Activated CD8-positive, alpha-beta memory T cell treated with anti-CD3 and anti-CD28 coated beads, Interleukin-2, amount 50 U/mL, for 24 hours (primary cell): ENCODE data around the gene TEDC2.
"Not testable (repeated sequence)": the region's sequence is repeated elsewhere in the genome, so short reads cannot be mapped to it uniquely, and the experiment has no call there.

Experiments used
- DNase-seq: peaks from one replicate; pipeline ENCODE4 v3.0.0-alpha.2; 2020; ENCODE audit errors: extremely low read depth

TEDC2 gene

GRCh38 chr16:2438121-2438520 lies 21.8 kb upstream of the TEDC2 start:
- DNase-seq, result no peak

DNA sequence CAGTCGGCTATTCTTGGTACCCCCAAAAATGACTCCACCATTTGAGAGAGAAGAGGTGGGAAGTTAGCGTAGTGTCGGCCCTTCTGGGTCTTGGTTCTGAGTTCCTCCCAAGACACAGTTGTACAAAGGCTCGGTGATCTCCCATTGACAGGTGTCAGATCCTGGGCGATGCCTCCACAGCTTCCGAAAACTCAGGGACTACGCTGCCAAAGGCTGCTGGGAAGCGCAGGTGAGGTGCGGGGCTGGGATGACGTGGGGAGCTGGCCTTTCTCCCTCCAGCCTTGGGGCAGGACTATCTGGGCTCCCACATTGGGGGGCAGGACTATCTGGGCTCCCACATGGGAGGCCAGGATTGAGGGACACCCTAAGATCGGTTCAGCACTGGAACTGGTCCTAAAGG lies 20.3 kb upstream of the TEDC2 start:
- no peak for DNase-seq

DNA sequence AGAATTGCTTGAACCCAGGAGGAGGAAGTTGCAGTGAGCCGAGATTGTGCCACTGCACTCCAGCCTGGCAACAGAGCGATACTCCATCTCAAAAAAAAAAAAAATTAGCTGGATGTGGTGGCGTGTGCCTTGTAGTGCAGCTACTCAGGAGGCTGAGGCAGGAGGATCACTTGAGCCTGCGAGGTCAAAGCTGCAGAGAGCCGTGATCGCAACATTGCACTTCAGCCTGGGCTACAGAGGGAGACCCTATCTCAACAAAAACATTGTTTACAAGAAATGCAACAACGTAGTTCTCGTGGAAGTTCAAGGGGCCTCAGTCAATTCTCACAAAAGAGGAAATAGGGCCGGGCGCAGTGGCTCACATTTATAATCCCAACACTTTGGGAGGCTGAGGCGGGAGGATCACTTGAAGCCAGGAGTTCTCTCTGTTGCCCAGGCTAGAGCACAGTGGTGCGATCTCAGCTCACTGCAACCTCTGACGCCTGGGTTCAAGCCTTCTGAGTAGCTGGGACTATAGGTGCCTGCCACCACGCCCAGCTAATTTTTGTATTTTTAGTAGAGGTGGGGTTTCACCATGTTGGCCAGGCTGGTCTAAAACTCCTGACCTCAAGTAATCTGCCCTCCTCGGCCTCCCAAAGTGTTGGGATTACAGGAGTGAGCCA lies 18.6 kb upstream of the TEDC2 start:
- not testable (repeated sequence) for DNase-seq

DNA sequence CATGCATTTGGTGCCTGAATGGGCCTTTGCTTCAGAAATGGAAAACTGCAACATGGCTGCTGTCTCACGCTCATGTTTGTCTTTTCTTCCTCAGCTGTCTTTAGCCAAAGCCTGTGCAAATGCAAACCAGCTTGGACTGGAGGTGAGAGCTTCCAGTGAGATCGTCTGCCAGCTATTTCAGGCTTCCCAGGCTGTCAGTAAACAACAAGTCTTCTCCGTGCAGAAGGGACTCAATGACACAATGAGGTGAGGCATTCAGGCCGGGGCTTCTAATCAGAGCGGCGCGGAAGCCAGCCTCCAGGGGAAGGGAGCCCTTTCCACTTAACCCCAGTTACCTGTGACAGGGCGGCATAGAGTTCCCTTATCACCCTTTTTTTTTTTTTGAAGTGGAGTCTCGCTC lies 16.4 kb upstream of the TEDC2 start:
- DNase-seq, result no peak

GRCh38 chr16:2447920-2448583 lies 11.9 kb upstream of the TEDC2 start:
- DNase-seq, result no peak

GRCh38 chr16:2449118-2449517 lies 10.8 kb upstream of the TEDC2 start:
- DNase-seq, result no peak

DNA sequence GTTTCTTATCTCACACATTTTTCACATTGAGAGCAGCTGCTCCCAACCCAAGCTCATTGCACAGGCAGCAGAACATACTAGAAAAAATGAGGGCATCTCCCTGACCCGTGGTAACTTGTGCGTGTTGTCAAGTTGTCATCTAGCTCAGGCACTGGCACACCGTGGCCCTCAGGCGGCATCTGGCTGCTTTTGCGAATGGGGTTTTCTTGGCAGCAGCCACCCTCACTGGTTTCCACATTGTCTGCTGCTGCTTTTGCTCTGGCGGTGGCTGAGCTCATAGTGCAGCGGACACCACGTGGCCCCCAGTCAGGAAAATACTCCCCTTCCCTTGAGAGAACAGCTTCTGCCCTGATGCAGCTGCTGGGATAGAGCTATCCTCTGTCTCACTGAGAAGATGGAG lies 9.4 kb upstream of the TEDC2 start:
- no peak for DNase-seq

DNA sequence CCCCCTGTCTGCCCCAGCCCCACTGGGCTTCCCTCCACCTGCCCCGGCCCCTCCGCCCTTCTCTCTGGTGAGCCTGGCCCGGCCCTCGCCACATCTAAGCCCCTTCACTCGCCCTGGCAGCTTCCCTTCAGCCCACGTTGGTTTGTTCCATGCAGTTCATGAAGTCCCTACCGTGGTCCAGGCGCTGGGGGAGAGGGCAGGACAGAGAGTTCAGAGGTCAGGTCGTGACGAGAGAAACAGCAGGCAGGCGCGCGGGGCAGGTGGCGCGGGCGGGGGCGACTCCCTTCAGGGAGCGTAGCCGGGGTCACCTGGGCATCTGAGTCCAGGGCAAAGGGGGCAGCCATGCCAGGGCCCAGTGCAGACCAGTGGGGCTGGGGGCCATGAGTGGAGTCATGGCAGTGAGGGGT lies 8.9 kb upstream of the TEDC2 start:
- no peak for DNase-seq

GRCh38 chr16:2451851-2452320 lies 8.0 kb upstream of the TEDC2 start:
- DNase-seq, result no peak

GRCh38 chr16:2452650-2453049 lies 7.3 kb upstream of the TEDC2 start:
- no peak for DNase-seq

DNA sequence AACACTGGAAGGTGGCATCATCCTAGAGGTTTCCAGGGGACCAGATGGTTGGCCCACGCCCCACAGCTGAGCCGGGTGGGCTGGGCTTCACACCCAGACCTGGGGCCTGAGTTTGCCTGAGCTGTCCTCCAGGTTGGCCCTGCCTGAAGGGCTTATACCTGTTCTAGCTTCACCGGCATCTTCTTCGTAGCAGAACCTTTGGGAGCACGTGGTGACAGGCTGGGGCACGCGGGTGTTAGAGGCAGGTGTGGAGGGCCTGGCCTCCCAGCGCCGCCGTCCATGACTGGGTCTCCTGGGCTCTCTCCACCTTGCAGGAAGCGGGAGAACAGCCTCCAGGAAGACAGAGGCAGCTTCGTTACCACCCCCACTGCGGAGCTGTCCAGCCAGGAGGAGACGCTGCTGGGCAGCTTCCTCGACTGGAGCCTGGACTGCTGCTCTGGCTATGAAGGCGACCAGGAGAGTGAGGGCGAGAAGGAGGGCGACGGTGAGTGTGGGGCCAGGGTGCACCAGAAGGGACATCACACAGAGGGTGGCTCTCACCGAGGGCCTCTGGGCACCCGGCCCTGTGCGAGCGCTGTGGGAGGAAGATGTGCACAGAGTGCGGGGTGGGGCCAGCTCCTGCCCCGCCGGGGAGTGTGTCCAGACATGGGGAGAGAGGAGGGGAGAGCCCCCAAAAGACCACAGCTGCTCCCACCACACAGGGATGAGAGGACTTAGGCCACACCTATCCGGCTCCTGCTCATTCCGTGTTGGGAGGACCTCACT lies 4.6 kb upstream of the TEDC2 start:
- no peak for DNase-seq

- DNase-seq, result no peak
Measured at GRCh38 chr16:2456551-2457153, 3.3 kb upstream of the TEDC2 start.

- no peak for DNase-seq
Measured at GRCh38 chr16:2457267-2457666, 2.6 kb upstream of the TEDC2 start.

DNA sequence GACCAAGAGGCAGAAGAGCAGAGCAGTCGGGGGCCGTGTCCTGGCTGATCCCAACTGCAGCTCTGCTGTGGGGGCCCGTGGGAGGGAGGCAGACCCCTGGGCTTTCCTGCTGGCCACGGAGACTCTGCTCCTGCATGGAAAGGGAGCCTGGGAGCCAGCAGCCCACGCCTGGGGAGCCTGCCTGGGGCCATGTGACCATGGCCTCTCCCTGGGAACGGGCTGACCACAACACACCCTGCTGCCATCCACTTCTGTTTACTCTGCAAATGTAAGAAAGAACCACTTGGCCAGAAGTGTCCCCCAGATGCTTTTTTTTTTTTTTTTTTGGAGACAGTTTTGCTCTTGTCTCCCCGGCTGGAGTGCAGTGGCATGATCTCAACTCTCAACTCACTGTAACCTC lies 2.0 kb upstream of the TEDC2 start:
- DNase-seq, result no peak

DNA sequence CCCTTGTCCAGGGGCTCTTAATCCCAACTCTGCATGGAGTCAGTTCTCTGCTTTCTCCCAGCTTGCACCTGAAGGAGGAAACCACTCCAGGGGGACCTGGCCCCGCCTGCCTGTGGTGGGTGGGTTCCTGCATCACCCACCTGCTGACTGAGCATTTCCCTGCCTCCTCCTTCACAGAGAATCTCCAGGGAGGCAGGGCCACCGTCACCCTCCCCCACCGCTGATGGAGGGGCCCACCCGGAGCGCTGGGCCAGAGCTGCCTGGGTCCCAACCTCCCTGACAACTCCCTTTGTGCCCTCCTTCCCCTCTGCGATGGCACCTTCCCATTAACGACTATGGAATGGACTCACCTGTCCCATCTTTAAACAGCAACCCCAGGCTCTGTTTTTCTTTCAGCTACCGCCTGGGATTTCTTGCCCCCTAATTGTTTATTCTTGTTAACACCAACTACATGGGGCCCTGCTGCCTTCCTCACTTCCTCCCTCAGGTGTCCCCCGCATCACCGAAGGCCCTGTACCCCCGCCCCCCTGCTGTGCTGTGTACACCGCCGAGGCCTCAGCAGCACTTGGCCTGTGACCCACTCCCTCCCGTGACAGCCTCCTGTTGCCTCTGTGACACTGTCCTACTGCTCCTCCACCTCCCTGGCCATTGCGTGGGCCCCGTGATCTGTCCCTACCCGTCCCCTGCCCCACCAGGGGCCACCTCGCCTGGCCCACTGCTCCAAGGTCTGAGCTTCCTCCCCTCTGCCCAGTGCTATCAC lies 842 bp upstream of the TEDC2 start:
- no peak for DNase-seq

- no peak for DNase-seq
Measured at GRCh38 chr16:2460391-2460713, 443 bp downstream of the TEDC2 start.

DNA sequence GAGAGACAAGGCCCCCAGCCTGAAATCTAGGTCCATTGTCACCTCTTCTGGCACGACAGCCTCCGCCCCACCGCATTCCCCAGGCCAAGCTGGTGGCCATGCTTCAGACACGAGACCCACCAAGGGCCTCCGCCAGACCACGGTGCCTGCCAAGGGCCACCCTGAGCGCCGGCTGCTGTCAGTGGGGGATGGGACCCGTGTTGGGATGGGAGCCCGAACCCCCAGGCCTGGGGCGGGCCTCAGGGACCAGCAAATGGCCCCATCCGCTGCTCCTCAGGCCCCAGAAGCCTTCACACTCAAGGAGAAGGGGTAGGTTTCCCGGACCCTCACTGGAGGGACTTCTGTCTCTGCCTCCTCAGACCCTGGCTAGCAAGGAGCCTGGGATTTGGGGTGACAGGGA lies 1.0 kb downstream of the TEDC2 start:
- no peak for DNase-seq

DNA sequence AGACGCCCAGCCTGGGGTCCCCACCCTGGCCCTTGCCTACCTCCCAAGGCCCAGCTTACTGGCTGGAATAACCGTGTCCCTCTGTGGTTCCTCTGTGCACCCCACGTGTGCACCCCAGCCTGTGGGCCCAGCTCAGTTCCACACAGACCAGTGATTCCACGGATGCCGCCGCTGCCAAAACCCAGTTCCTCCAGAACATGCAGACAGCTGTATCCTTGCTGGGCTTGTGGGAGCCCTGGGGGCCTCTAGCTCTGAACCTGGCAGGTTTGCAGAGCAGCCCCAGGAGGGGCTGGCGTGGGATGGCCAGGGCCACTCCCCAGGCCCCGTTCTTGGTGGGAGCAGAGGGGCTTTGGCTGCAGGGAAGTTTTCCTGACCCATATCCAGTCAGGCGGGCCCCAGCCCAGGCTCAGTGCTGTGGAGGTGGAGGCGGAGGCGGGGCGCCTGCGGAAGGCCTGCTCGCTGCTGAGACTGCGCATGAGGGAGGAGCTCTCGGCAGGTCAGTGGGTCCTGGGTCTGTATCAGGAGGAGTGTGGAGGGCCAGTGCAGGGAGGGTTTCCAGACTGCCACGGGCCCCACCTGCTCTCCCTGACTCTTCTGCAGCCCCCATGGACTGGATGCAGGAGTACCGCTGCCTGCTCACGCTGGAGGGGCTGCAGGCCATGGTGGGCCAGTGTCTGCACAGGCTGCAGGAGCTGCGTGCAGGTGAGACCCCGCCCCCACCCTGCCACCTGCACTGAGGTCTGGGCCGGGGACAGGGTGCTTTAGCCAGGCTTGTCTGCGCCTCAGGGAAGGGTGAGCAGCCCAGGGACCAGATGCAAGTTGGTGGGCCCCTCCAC lies 2.3 kb downstream of the TEDC2 start:
- DNase-seq, result no peak

DNA sequence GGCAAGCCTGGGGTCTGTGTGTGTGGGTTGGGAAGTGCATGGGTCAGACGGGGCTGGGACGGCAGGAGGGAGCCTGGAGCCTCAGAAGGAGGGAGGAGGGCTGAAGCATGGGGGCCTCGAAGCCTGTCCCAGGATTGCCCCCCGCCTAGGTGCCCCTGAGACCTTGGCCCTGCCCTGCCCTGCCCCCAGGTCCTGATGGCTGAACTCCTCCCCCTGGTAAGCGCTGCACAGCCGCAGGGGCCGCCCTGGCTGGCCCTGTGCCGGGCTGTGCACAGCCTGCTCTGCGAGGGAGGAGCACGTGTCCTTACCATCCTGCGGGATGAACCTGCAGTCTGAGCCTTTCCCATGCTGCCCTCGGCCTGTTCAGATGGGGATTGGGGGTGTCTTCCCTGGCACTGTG lies 4.4 kb downstream of the TEDC2 start:
- DNase-seq, result no peak

GRCh38 chr16:2465653-2466415 lies 5.9 kb downstream of the TEDC2 start:
- DNase-seq, result no peak
